Activated CD4-positive, alpha-beta T cell treated with anti-CD3 and anti-CD28 coated beads, Interleukin-2, amount 10 ng/mL, durations not matched to agents 24 days and 14 days (primary cell): ENCODE data around the gene SNCB. TPM values are rescaled to one million over a fixed set of nuclear protein-coding genes. Genes with fewer than 3 reads are reported as not detected.

Source experiments
- DNase-seq: peaks from one replicate; pipeline ENCODE4 v3.0.0; 2022
- H3K27ac Mint-ChIP-seq: one replicate; pipeline ENCODE4 v1.8.0; 2022; ENCODE audit warnings: mild to moderate bottlenecking, mixed read lengths
- H3K27me3 Mint-ChIP-seq: one replicate; pipeline ENCODE4 v1.8.0; 2022; ENCODE audit warnings: mixed read lengths
- H3K36me3 Mint-ChIP-seq: one replicate; pipeline ENCODE4 v1.8.0; 2022; ENCODE audit warnings: low read depth, mild to moderate bottlenecking, mixed read lengths
- H3K4me1 Mint-ChIP-seq: one replicate; pipeline ENCODE4 v1.8.0; 2021; ENCODE audit warnings: mixed read lengths
- H3K4me3 Mint-ChIP-seq: one replicate; pipeline ENCODE4 v1.8.0; 2022; ENCODE audit warnings: mild to moderate bottlenecking, moderate library complexity, mixed read lengths
- H3K9me3 Mint-ChIP-seq: one replicate; pipeline ENCODE4 v1.8.0; 2021; ENCODE audit warnings: mixed read lengths
- intact Hi-C: fragments of 100-400 bp; cut with micrococcal nuclease; formaldehyde crosslinking; loops from one replicate; pipeline ENCODE4 v1.15.1; 2023
- total RNA-seq: library from RNA; stranded (reverse); gene quantifications from 2 replicates; pipeline ENCODE4 v1.2.3, GENCODE V29; 2022

SNCB gene
- total RNA-seq, 1 donor from 2014 or later, result not detected

DNA sequence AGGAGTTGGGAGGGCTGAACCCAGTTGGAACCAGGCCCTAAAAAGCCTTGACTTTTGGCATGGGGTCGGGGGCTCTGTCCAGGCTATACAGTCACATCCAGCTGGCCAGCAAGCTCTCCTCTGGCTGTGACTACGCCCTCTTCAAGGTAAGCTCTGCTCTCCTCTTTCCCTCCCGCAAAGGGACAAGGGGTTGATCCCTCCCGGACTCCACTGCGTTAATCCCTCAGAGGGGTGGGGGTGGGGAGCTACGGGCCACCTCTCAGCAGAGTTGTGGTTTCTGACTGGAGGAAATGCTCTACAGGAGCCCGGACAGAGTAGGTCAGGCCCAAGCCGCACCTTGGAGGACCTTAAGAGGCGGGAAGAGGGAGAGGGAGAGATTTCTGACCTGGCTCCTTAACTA is 14.0 kb upstream of the SNCB start:
- intact Hi-C loops, result no loop called here
- H3K4me3 Mint-ChIP-seq, result no peak overlapping the region
- no peak overlapping the region for H3K27ac Mint-ChIP-seq
- no peaks in the 10 kb centered on the region for H3K9me3 Mint-ChIP-seq
- no peaks in the 10 kb centered on the region for H3K27me3 Mint-ChIP-seq
- DNase-seq, result no peak
- peaks cover 4% of the 10 kb centered on the region for H3K36me3 Mint-ChIP-seq
- peaks cover 21% of the 10 kb centered on the region for H3K4me1 Mint-ChIP-seq

GRCh38 chr5:176643491-176644219 is 13.3 kb upstream of the SNCB start:
- Mint-ChIP-seq H3K36me3 (peaks cover under 1% of the 10 kb centered on the region), H3K9me3 (no peaks in the 10 kb centered on the region), H3K27me3 (peaks cover 2% of the 10 kb centered on the region), H3K4me1 (peaks cover 15% of the 10 kb centered on the region), H3K27ac (no peak overlapping the region), H3K4me3 (no peak overlapping the region)
- intact Hi-C loops, result no loop called here
- no peak for DNase-seq

DNA sequence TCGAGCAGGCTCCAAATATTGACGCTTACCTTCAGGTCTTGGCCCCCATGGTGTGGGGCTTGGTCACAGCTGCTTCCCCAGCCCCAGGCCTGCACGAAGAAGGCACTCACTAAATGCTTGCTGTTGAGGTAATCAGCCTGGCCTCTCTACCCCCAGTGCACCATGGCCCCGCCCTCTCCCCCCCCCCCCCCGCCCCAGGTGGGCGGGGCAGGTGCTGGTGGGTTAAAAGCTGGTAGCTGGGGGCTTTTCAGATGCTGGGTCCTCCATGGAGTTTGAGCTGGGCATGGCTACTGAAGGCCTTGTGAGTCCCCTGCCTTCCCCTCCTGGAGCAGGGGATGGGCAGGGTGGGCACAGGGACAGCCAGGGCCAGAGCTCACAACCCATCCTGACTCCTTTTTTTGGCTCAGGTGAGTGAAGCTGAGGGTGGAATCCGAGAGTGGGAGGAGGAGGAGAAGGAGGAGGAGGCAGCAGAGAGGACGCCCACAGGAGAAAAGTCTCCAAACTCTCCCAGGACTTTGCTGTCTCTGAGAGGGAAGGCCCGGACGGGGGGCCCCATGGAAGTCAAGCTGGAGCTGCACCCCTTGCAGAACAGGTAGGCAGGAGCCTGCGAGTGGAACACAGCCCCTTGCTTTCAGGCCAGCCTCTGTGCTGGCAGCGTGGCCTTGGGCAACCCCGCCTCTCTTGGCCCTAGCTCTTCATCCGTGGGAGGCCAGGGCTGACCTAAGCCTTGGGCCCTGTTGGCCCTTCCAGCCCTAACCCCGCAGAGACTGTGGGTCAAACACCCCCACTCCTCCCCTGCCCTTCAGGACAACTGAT is 12.5 kb upstream of the SNCB start:
- Mint-ChIP-seq H3K27me3 (peaks cover 6% of the 10 kb centered on the region), H3K9me3 (no peaks in the 10 kb centered on the region), H3K36me3 (no peaks in the 10 kb centered on the region), H3K27ac (no peak overlapping the region), H3K4me3 (no peak overlapping the region), H3K4me1 (peaks cover 10% of the 10 kb centered on the region)
- DNase-seq, result no peak
- intact Hi-C loops, result no loop called here

- Mint-ChIP-seq H3K4me1 (no peaks in the 10 kb centered on the region), H3K27me3 (peaks cover 21% of the 10 kb centered on the region), H3K4me3 (no peak overlapping the region), H3K9me3 (no peaks in the 10 kb centered on the region), H3K27ac (no peak overlapping the region), H3K36me3 (no peaks in the 10 kb centered on the region)
- no peak for DNase-seq
- intact Hi-C loops, result no loop called here
Observed at GRCh38 chr5:176640616-176641015, 10.3 kb upstream of the SNCB start.

DNA sequence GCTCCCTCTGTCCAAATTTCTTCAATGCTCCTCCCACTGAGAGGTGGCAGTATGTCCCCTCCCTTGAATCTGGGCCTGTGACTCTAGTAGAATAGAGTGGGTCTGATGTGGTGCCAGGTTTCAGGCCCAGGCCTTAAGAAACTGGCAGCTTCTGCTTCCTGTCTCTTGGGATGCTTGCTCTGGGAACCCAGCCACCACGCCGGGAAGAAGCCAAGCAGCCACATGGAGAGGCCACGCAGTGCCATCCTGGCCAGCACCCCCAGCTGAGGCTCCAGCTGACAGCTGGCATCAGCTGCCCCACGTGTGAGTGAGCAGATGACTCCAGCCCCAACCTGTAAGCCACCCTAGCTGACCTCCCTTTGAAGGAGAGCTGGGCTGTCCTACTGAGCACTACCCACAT is 9.6 kb upstream of the SNCB start:
- no peaks in the 10 kb centered on the region for H3K36me3 Mint-ChIP-seq
- H3K27ac Mint-ChIP-seq, result no peak overlapping the region
- H3K4me3 Mint-ChIP-seq, result no peak overlapping the region
- H3K27me3 Mint-ChIP-seq, result peaks cover 27% of the 10 kb centered on the region
- H3K9me3 Mint-ChIP-seq, result no peaks in the 10 kb centered on the region
- intact Hi-C loops, result no loop called here
- no peaks in the 10 kb centered on the region for H3K4me1 Mint-ChIP-seq
- no peak for DNase-seq

DNA sequence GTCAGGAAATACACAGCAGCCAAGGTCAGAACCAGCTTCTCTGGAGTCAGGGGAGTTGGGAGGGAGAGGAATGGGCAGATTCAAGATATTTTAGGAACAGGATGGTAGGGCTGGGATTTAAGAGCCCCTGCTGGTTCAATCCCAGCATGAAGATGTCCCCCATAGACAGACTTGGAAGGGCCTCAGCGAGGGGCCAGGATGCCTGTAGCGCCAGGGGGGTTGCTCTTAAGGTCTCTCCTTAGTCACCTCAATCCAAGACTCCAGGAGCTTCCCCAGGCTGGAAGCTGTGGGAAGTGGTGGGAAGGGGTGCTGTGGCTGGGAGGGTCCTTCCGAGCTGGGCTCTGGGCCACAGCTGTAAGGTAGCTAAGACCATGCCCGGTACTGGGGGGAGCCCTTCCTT is 8.9 kb upstream of the SNCB start:
- peaks cover 31% of the 10 kb centered on the region for H3K27me3 Mint-ChIP-seq
- H3K27ac Mint-ChIP-seq, result no peak overlapping the region
- H3K4me3 Mint-ChIP-seq, result no peak overlapping the region
- intact Hi-C loops, result no loop called here
- H3K9me3 Mint-ChIP-seq, result no peaks in the 10 kb centered on the region
- no peaks in the 10 kb centered on the region for H3K36me3 Mint-ChIP-seq
- DNase-seq, result no peak
- no peaks in the 10 kb centered on the region for H3K4me1 Mint-ChIP-seq

GRCh38 chr5:176638437-176638836 is 8.1 kb upstream of the SNCB start:
- DNase-seq, result no peak
- Mint-ChIP-seq H3K27me3 (peaks cover 39% of the 10 kb centered on the region), H3K9me3 (no peaks in the 10 kb centered on the region), H3K4me1 (no peaks in the 10 kb centered on the region), H3K27ac (no peak overlapping the region), H3K36me3 (no peaks in the 10 kb centered on the region), H3K4me3 (no peak overlapping the region)
- intact Hi-C loops, result no loop called here

- Mint-ChIP-seq H3K9me3 (no peaks in the 10 kb centered on the region), H3K4me3 (no peak overlapping the region), H3K36me3 (no peaks in the 10 kb centered on the region), H3K27ac (no peak overlapping the region), H3K27me3 (peaks cover 45% of the 10 kb centered on the region), H3K4me1 (no peaks in the 10 kb centered on the region)
- intact Hi-C loops, result no loop called here
- DNase-seq, result no peak
Observed at GRCh38 chr5:176637556-176637955, 7.2 kb upstream of the SNCB start.

DNA sequence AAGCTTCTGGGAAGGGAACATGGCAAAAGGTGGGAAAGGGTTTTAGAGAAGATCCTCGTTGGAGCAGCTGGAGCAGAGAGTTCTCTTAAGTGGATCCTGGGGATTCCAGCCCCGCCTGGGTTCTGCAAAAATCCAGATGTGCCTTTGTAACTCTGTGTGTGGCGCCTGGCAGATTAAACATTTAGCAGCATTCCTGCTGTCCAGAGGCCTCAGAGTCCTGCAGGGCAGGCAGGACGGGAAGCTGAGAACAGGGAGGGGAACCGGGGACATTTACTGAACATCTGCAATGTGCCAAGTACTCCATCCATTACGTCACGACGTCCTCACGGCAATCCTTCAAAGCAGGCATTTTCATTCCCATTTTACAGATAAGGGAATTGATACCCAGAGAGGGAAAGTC is 6.1 kb upstream of the SNCB start:
- DNase-seq, result no peak
- Mint-ChIP-seq H3K27ac (no peak overlapping the region), H3K27me3 (peaks cover 55% of the 10 kb centered on the region), H3K9me3 (no peaks in the 10 kb centered on the region), H3K36me3 (no peaks in the 10 kb centered on the region), H3K4me3 (no peak overlapping the region), H3K4me1 (no peaks in the 10 kb centered on the region)
- intact Hi-C loops, result no loop called here

- peaks cover 6% of the 10 kb centered on the region for H3K4me1 Mint-ChIP-seq
- H3K4me3 Mint-ChIP-seq, result no peak overlapping the region
- H3K27ac Mint-ChIP-seq, result no peak overlapping the region
- H3K9me3 Mint-ChIP-seq, result no peaks in the 10 kb centered on the region
- intact Hi-C loops, result no loop called here
- H3K36me3 Mint-ChIP-seq, result no peaks in the 10 kb centered on the region
- no peak for DNase-seq
- H3K27me3 Mint-ChIP-seq, result peaks cover 75% of the 10 kb centered on the region
Observed at GRCh38 chr5:176633598-176633997, 3.3 kb upstream of the SNCB start.

DNA sequence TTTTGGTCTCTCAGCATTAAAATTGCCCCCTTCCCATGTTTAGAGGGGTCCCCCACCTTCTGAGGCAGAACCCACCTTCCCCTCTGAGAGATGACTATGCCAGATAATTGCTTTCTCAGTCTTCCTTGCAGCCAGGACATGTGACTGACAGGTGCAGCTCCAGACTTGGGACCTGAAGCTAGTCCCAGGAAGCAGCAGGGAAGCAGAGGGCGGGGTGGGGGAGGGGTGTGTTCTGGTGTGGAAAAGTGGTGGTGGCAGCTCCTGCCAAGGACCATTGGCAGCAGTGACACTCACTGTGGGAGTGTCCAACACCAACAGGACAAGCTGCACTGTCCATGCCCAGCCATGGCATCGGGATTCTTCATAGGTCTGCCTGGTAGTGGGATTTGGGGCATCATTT is 2.4 kb upstream of the SNCB start:
- no peak overlapping the region for H3K27ac Mint-ChIP-seq
- peaks cover 78% of the 10 kb centered on the region for H3K27me3 Mint-ChIP-seq
- H3K4me3 Mint-ChIP-seq, result no peak overlapping the region
- DNase-seq, result no peak
- intact Hi-C loops, result no loop called here
- peaks cover 9% of the 10 kb centered on the region for H3K4me1 Mint-ChIP-seq
- no peaks in the 10 kb centered on the region for H3K36me3 Mint-ChIP-seq
- H3K9me3 Mint-ChIP-seq, result no peaks in the 10 kb centered on the region

- intact Hi-C loops, result no loop called here
- H3K27ac Mint-ChIP-seq, result no peak overlapping the region
- peaks cover 9% of the 10 kb centered on the region for H3K4me1 Mint-ChIP-seq
- H3K36me3 Mint-ChIP-seq, result no peaks in the 10 kb centered on the region
- no peak overlapping the region for H3K4me3 Mint-ChIP-seq
- no peaks in the 10 kb centered on the region for H3K9me3 Mint-ChIP-seq
- H3K27me3 Mint-ChIP-seq, result peaks cover 79% of the 10 kb centered on the region
- no peak for DNase-seq
Observed at GRCh38 chr5:176631383-176632200, 1.3 kb upstream of the SNCB start.

DNA sequence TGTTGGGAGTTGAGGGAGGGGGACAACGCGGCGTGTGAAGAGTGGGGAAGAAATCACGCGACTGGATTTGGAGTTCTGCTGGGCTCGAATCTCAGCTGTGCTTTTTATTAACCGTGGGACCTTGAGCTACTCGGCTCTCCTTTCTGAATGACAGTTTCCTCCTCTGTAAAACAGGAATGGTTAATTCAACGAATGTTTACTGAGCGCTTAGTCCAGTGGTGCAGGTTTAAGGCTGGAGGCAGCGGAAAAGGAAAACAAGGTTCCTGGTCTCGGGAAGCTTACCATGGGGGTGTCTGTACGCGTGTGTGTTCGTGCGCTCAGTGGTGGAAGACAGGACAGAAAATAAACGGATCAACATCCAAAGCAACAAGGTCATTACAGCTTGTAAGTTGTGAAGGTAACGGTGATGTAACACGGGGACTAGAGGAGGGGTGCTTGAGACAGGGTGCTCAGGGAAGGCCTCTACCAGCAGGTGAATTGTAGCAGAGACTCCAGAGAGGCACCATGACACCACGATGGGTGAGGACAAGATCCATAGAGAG is 418 bp upstream of the SNCB start:
- Mint-ChIP-seq H3K27me3 (peaks cover 80% of the 10 kb centered on the region), H3K9me3 (no peaks in the 10 kb centered on the region)

More for the DNA sequence above, 418 bp upstream of the SNCB start:
- DNase-seq, result no peak
- H3K36me3 Mint-ChIP-seq, result no peaks in the 10 kb centered on the region
- intact Hi-C loops, result no loop called here
- peaks cover 9% of the 10 kb centered on the region for H3K4me1 Mint-ChIP-seq
- H3K27ac Mint-ChIP-seq, result peak overlapping the region; percentile 53
- H3K4me3 Mint-ChIP-seq, result peak overlapping the region; percentile 51
